ENCODE measurements around the gene PTPN3.

DNA sequence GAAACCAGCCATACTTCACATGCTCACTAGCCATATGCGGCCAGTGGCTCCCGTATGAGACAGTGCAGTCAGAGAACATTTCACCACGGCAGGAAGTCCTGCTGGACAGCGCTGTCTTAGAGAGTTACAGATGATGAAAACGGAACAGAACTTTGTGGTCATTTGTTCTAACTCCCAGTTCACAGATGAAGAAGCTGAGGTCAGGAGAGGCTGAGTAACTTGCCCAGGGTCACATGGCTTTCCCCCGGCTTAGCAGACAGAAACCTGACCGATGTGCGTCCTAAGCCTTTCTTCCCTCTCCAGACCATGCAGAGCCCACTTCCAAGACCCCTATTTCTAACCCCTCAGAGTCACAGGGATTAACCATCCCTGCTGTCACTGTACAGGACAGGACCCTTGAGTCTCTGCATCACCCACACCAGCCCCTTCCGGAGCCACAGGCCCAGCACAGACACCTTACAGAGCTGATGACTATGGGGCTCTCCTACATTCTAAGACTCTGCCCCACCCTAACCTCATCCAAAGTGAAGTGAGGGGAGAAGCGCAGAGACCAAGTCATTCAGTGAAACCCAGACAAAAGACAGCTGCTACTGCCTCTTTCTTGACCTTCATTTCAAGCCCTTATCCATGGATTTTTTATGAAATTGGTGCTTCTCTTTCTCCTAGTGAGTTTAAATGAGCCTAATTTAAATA, 86.9 kb downstream of the PTPN3 start:
- TF ChIP-seq, protein P1, sequence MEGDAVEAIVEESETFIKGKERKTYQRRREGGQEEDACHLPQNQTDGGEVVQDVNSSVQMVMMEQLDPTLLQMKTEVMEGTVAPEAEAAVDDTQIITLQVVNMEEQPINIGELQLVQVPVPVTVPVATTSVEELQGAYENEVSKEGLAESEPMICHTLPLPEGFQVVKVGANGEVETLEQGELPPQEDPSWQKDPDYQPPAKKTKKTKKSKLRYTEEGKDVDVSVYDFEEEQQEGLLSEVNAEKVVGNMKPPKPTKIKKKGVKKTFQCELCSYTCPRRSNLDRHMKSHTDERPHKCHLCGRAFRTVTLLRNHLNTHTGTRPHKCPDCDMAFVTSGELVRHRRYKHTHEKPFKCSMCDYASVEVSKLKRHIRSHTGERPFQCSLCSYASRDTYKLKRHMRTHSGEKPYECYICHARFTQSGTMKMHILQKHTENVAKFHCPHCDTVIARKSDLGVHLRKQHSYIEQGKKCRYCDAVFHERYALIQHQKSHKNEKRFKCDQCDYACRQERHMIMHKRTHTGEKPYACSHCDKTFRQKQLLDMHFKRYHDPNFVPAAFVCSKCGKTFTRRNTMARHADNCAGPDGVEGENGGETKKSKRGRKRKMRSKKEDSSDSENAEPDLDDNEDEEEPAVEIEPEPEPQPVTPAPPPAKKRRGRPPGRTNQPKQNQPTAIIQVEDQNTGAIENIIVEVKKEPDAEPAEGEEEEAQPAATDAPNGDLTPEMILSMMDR (IDR thresholded peaks at IDR 0.05; ENCODE audit: insufficient read depth, low read length, poor library complexity, severe bottlenecking) = no peak
- TF ChIP-seq EZH2phosphoT487 (conservative IDR thresholded peaks at IDR 0.05; ENCODE audit: low read length) = no peak

Data from SU-DHL-6 (cell line).